CD4-positive, alpha-beta T cell (primary cell): ENCODE measurements around the gene INAVA. TPM values are rescaled to one million over a fixed set of nuclear protein-coding genes. Genes with fewer than 3 reads are reported as not detected.
"Not testable (repeated sequence)": the region's sequence is repeated elsewhere in the genome, so short reads cannot be mapped to it uniquely, and the experiment has no call there.

ENCODE experiments used
- ATAC-seq: fragments of 200-7000 bp; cut with Tn5 transposase; one replicate; pipeline ENCODE4 v1.10.0; 2022; ENCODE audit warnings: mild to moderate bottlenecking; ENCODE audit not compliant: poor library complexity
- CTCF ChIA-PET: fragments of 350-600 bp; sonication (Branson Sonifier 250); formaldehyde crosslinking; loops from one replicate; lab custom pipeline; 2021; ENCODE audit warnings: antibody characterized with exemption, inconsistent platforms; lab: Charles Lee
- POLR2A ChIA-PET: fragments of 350-600 bp; sonication (Branson Sonifier 250); formaldehyde crosslinking; loops from one replicate; lab custom pipeline; 2021; ENCODE audit warnings: antibody characterized with exemption, inconsistent platforms; lab: Charles Lee
- DNase-seq, 14 experiments: peaks; one replicate each; pipeline ENCODE4 v3.0.0-alpha.2; 2013 to 2020; ENCODE audit warnings: mixed read lengths in 2 of 14
- H3K27ac ChIP-seq, 2 donors: one replicate each; pipeline versions ENCODE4 v1.5.1 to v1.7.0; 2013; ENCODE audit warnings: low read length in 2 of 2, low read depth in 1 of 2, mild to moderate bottlenecking in 1 of 2
- H3K27me3 ChIP-seq, 2 experiments: 1 replicate in 1 of 2; 2 replicates in 1 of 2; pipeline versions ENCODE4 v1.6.1 to v1.7.0; 2013; ENCODE audit warnings: low read length in 2 of 2, control low read depth in 1 of 2, mild to moderate bottlenecking in 1 of 2, moderate library complexity in 1 of 2; ENCODE audit not compliant: insufficient read depth in 2 of 2, control insufficient read depth in 1 of 2
- H3K36me3 ChIP-seq: one replicate; pipeline ENCODE4 v1.6.1; 2013; ENCODE audit warnings: low read length, control low read depth; ENCODE audit not compliant: insufficient read depth
- H3K4me1 ChIP-seq: one replicate; pipeline ENCODE4 v1.6.1; 2013; ENCODE audit warnings: low read length, control low read depth; ENCODE audit not compliant: insufficient read depth
- H3K4me3 ChIP-seq: one replicate; pipeline ENCODE4 v1.5.1; 2013; ENCODE audit warnings: mild to moderate bottlenecking, low read length, moderate library complexity
- H3K9me3 ChIP-seq, 2 experiments: 1 replicate in 1 of 2; 2 replicates in 1 of 2; pipeline versions ENCODE4 v1.6.1 to v1.7.0; 2013; ENCODE audit warnings: low read length in 2 of 2, mild to moderate bottlenecking in 2 of 2, control low read depth in 1 of 2, moderate library complexity in 1 of 2; ENCODE audit not compliant: control insufficient read depth in 1 of 2, insufficient read depth in 1 of 2
- H3K27ac Mint-ChIP-seq: one replicate; pipeline ENCODE4 v1.8.0; 2020; ENCODE audit warnings: mixed read lengths
- H3K27me3 Mint-ChIP-seq: one replicate; pipeline ENCODE4 v1.8.0; 2021; ENCODE audit warnings: mixed read lengths
- H3K36me3 Mint-ChIP-seq: one replicate; pipeline ENCODE4 v1.8.0; 2021; ENCODE audit warnings: low read depth, mixed read lengths
- H3K4me1 Mint-ChIP-seq: one replicate; pipeline ENCODE4 v1.8.0; 2021; ENCODE audit warnings: low read depth, mixed read lengths
- H3K4me3 Mint-ChIP-seq: one replicate; pipeline ENCODE4 v1.8.0; 2020; ENCODE audit warnings: mild to moderate bottlenecking, mixed read lengths
- H3K9me3 Mint-ChIP-seq: one replicate; pipeline ENCODE4 v1.8.0; 2020; ENCODE audit warnings: mixed read lengths
- intact Hi-C, 2 experiments: fragments of 100-400 bp; cut with DNase I in 1 of 2; cut with micrococcal nuclease in 1 of 2; formaldehyde crosslinking; loops; one replicate each; pipeline versions ENCODE4 v1.15.1 to v1.9.0; 2023 to 2025; cut with DNase I, micrococcal nuclease
- total RNA-seq, 174 experiments: library from RNA in 2 of 174; stranded (reverse) in 2 of 174; gene quantifications; one replicate each; pipeline ENCODE4 v1.2.3 and lab custom pipeline; 2021 to 2026
- TF ChIP-seq, protein P1 (sequence below): fragments of 200-600 bp; IDR thresholded peaks from one replicate; pipeline ENCODE4 v1.8.0; 2022; ENCODE audit warnings: antibody characterized with exemption, mild to moderate bottlenecking

Gene INAVA
- total RNA-seq, 2 experiments from 2014 or later: 0.22 TPM; not detected in 1

DNA sequence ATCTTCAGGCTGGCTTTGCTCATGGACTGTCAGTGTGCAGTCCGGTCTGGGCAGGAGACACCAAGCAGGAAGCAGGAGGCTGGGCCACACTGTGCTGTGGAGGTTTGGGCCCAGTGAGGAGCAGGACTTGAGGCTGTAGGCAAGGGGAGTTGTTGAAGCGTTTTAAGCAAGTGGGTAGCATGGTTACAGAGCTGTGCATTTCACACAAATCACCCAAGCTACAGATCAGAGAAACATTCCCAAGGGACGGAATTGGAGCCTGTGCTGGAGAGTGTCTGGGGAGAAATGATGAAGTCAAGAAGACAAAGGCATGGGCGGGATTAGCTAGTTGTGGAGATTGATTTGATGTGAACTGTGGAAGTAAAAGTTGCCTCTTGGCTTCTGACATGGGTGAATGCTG is 67.9 kb downstream of the INAVA start:
- no peak overlapping the region for H3K4me3 ChIP-seq
- ATAC-seq: no peak
- Mint-ChIP-seq H3K4me3 (no peak overlapping the region), H3K9me3 (no peaks in the 10 kb centered on the region), H3K27ac (no peak overlapping the region), H3K4me1 (no peaks in the 10 kb centered on the region), H3K36me3 (peaks cover 8% of the 10 kb centered on the region), H3K27me3 (no peaks in the 10 kb centered on the region)
- ChIA-PET CTCF (no interaction called here), POLR2A (no interaction called here)
- H3K27ac ChIP-seq: no peak overlapping the region
- intact Hi-C loops: no loop called here
- H3K9me3 ChIP-seq: no peaks in the 10 kb centered on the region
- peaks cover 9% of the 10 kb centered on the region for H3K36me3 ChIP-seq
- no peaks in the 10 kb centered on the region for H3K4me1 ChIP-seq
- DNase-seq: no peak
- H3K27me3 ChIP-seq: no peaks in the 10 kb centered on the region
- TF ChIP-seq, protein P1, sequence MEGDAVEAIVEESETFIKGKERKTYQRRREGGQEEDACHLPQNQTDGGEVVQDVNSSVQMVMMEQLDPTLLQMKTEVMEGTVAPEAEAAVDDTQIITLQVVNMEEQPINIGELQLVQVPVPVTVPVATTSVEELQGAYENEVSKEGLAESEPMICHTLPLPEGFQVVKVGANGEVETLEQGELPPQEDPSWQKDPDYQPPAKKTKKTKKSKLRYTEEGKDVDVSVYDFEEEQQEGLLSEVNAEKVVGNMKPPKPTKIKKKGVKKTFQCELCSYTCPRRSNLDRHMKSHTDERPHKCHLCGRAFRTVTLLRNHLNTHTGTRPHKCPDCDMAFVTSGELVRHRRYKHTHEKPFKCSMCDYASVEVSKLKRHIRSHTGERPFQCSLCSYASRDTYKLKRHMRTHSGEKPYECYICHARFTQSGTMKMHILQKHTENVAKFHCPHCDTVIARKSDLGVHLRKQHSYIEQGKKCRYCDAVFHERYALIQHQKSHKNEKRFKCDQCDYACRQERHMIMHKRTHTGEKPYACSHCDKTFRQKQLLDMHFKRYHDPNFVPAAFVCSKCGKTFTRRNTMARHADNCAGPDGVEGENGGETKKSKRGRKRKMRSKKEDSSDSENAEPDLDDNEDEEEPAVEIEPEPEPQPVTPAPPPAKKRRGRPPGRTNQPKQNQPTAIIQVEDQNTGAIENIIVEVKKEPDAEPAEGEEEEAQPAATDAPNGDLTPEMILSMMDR: no peak

DNA sequence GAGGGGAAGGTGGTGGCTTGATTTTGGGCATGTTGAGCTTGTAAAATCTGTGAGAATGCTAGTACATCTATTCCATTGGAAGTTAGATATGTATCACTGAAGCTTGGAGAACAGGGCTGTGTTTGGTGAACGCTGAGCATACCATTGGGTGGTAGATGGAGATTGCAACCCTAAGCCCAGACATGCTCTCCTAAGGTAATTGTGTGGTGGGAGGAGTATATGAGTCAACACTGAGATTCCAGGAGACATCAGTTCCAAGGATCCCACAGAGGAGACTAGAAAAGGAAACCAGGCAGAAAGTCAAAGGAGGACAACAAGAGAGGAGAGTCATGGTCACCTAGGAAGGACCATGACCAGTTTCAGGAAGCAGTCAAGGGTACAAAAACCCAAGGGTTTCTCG is 68.4 kb downstream of the INAVA start:
- Mint-ChIP-seq H3K27me3 (no peaks in the 10 kb centered on the region), H3K9me3 (no peaks in the 10 kb centered on the region), H3K4me1 (no peaks in the 10 kb centered on the region), H3K36me3 (peaks cover 8% of the 10 kb centered on the region), H3K27ac (no peak overlapping the region), H3K4me3 (no peak overlapping the region)
- ChIA-PET CTCF (no interaction called here), POLR2A (no interaction called here)
- intact Hi-C loops: no loop called here
- Histone ChIP-seq H3K9me3 (no peaks in the 10 kb centered on the region), H3K27ac (no peak overlapping the region), H3K27me3 (no peaks in the 10 kb centered on the region), H3K4me1 (no peaks in the 10 kb centered on the region), H3K4me3 (no peak overlapping the region), H3K36me3 (peaks cover 13% of the 10 kb centered on the region)
- no peak for DNase-seq
- no peak for ATAC-seq
- TF ChIP-seq, protein P1: no peak

DNA sequence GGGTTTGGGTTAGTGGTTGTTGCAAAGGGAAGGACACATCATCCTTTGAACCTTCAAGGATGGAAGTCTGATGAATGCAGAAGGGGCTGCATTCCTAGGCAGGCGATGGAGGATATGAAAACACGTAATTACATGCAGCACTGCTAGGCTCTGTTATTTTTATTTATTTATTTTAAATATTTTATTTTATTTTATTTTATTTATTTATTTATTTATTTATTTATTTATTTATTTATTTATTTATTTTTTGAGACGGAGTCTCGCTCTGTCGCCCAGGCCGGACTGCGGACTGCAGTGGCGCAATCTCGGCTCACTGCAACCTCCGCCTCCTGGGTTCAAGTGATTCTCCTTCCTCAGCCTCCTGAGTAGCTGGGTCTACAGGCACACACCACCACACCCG is 69.2 kb downstream of the INAVA start:
- H3K4me1 ChIP-seq, H3K27ac ChIP-seq, ATAC-seq, DNase-seq, H3K9me3 Mint-ChIP-seq, POLR2A ChIA-PET, H3K4me1 Mint-ChIP-seq, H3K27me3 Mint-ChIP-seq, H3K27ac Mint-ChIP-seq, H3K9me3 ChIP-seq, H3K4me3 Mint-ChIP-seq, CTCF ChIA-PET, intact Hi-C loops, H3K27me3 ChIP-seq, H3K4me3 ChIP-seq: not testable (repeated sequence)
- peaks cover 16% of the 10 kb centered on the region for H3K36me3 Mint-ChIP-seq
- H3K36me3 ChIP-seq: peaks cover 18% of the 10 kb centered on the region

Other genes starting within 250 kb of the INAVA start
- 10 to 100 TPM; 24.7 to 27.6 TPM for gene DDX59, start 225.0 kb upstream of the INAVA start, total RNA-seq
- gene CAMSAP2, start 156.0 kb upstream of the INAVA start, total RNA-seq: 1 to 10 TPM; 4.4 to 5.7 TPM
- gene GPR25, start 21.9 kb upstream of the INAVA start, total RNA-seq: 1 to 10 TPM; 2.7 to 3.3 TPM
- 10 to 100 TPM; 64.5 to 65.4 TPM for gene KIF21B, start 128.8 kb downstream of the INAVA start, total RNA-seq
- gene CACNA1S, start 217.5 kb downstream of the INAVA start, total RNA-seq: not detected
- gene ASCL5, start 232.3 kb downstream of the INAVA start, total RNA-seq: under 1 TPM; 0.49 to 0.50 TPM